ENCODE measurements around the gene NRTN.

GRCh38 chr19:5774921-5775320, 29.9 kb upstream of the NRTN start:
- TF ChIP-seq EZH2phosphoT487 (IDR thresholded peaks at IDR 0.05; ENCODE audit: borderline replicate concordance, low read length): no peak
- TF ChIP-seq CTCF (conservative IDR thresholded peaks at IDR 0.05; ENCODE audit: low read depth, low read length): no peak
